ENCODE results near the gene STX8. TPM values are rescaled to one million over a fixed set of nuclear protein-coding genes. Genes with fewer than 3 reads are reported as not detected.

The STX8 gene
- total and polyA plus RNA-seq, 8 donors = 26.9 to 37.4 (median 32.3) TPM

- ATAC-seq = no peak
- FAIRE-seq = no peak
- intact Hi-C loops (cut with DNase I) = no loop called here
- peaks cover 0 to 6% (median 0%) of the 10 kb centered on the region in 3 donors for H3K4me1 ChIP-seq
- H3K9me3 ChIP-seq = no peaks in the 10 kb centered on the region
- peak in 2 of 6 donors; percentile 56 to 67 for DNase-seq
- no peak overlapping the region for H3K27ac ChIP-seq
- no peaks in the 10 kb centered on the region for H3K27me3 ChIP-seq
- no peaks in the 10 kb centered on the region for H3K36me3 ChIP-seq
- TF ChIP-seq, protein P1, sequence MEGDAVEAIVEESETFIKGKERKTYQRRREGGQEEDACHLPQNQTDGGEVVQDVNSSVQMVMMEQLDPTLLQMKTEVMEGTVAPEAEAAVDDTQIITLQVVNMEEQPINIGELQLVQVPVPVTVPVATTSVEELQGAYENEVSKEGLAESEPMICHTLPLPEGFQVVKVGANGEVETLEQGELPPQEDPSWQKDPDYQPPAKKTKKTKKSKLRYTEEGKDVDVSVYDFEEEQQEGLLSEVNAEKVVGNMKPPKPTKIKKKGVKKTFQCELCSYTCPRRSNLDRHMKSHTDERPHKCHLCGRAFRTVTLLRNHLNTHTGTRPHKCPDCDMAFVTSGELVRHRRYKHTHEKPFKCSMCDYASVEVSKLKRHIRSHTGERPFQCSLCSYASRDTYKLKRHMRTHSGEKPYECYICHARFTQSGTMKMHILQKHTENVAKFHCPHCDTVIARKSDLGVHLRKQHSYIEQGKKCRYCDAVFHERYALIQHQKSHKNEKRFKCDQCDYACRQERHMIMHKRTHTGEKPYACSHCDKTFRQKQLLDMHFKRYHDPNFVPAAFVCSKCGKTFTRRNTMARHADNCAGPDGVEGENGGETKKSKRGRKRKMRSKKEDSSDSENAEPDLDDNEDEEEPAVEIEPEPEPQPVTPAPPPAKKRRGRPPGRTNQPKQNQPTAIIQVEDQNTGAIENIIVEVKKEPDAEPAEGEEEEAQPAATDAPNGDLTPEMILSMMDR (IDR thresholded peaks at IDR 0.05) = no peak
- H3K4me3 ChIP-seq = no peak overlapping the region
- WGBS, 2 donors = 81 to 86% methylated on average over 18 to 23 of the region's 23 CpGs
Measured at GRCh38 chr17:9231449-9232154, 344.0 kb downstream of the STX8 start.

DNA sequence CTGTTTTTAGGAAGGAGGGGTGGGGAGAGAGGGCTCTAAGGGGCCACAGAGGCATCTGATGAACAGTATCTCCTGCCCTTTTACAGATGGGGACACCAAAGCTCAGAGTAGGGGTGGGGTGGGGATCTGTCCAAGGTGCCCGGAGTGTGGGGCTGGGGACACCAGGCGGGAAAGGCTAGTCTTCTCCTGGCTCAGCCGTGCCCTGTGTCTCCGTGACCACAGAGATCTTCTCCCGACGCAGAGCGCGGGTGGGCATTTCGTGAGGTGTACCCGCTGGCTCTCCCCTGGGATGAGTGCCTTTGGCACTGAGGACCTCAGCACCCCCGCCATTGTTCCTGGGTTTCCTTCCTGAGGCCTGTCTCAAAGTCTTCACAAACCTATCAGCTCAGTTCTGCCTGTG lies 344.8 kb downstream of the STX8 start:
- TF ChIP-seq, protein P1 (IDR thresholded peaks at IDR 0.05) = no peak
- H3K27ac ChIP-seq = no peak overlapping the region
- H3K4me3 ChIP-seq = no peak overlapping the region
- 86 to 94% methylated on average over 11 of the region's 11 CpGs for WGBS, 2 donors
- H3K9me3 ChIP-seq = no peaks in the 10 kb centered on the region
- peaks cover 0 to 6% (median 0%) of the 10 kb centered on the region in 3 donors for H3K4me1 ChIP-seq
- no peak for FAIRE-seq
- no peak for ATAC-seq
- H3K36me3 ChIP-seq = no peaks in the 10 kb centered on the region
- intact Hi-C loops (cut with DNase I) = no loop called here
- H3K27me3 ChIP-seq = no peaks in the 10 kb centered on the region
- peak in 1 of 6 donors; percentile 48 for DNase-seq

DNA sequence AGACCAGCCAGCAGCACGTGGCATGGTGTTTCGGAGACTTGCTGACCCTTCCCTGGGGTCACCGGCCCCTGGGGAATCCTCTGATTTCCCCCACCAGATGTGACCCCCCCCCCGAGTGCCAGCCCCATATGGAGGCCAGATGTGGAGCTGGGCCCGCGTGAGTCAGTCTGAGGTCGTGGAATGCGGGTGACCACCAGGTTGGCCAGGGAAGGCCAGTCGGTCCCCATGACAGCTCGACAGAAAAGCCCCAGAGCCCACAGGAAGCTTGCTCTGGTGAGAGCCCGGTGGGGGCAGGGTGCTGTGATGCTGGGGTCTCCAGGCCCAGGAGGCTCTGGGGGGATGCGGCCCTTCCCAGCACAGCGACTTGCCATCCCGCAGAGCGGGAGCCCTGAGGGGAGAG lies 345.3 kb downstream of the STX8 start:
- intact Hi-C loops (cut with DNase I) = no loop called here
- Histone ChIP-seq H3K27me3 (no peaks in the 10 kb centered on the region), H3K36me3 (no peaks in the 10 kb centered on the region), H3K27ac (no peak overlapping the region), H3K4me3 (no peak overlapping the region), H3K9me3 (no peaks in the 10 kb centered on the region), H3K4me1 (peaks cover 0 to 6% (median 0%) of the 10 kb centered on the region in 3 donors)
- peak in 1 of 6 donors; percentile 57 for DNase-seq
- no peak for FAIRE-seq
- TF ChIP-seq, protein P1 (IDR thresholded peaks at IDR 0.05) = no peak
- ATAC-seq = no peak
- 77 to 82% methylated on average over 11 to 15 of the region's 15 CpGs for WGBS, 2 donors

DNA sequence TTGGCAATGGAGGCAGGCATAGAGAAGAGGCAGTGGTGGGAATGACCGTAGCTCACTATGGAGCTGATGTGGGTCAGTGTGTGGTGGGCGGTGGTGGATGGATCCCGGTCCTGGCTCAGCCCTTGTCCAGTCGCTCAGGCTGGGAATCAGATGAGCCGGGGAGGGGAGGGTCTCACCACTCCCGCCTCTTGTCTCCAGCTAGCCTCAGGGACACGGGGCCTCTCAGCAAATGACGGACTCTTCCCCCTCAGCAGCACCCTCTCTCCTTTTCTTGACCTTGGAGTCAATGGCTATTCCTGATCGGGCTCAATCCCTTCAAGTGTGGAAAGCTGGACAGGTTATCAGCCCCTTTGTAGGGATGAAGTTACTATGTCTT lies 345.8 kb downstream of the STX8 start:
- no peaks in the 10 kb centered on the region for H3K27me3 ChIP-seq
- peaks cover 0 to 6% (median 0%) of the 10 kb centered on the region in 3 donors for H3K4me1 ChIP-seq
- WGBS, 2 donors = 73 to 81% methylated on average over 9 of the region's 9 CpGs
- DNase-seq (no peak), ATAC-seq (no peak), FAIRE-seq (no peak)
- intact Hi-C loops (cut with DNase I) = no loop called here
- TF ChIP-seq, protein P1 (IDR thresholded peaks at IDR 0.05) = no peak
- no peak overlapping the region for H3K27ac ChIP-seq
- no peaks in the 10 kb centered on the region for H3K36me3 ChIP-seq
- no peak overlapping the region for H3K4me3 ChIP-seq
- no peaks in the 10 kb centered on the region for H3K9me3 ChIP-seq

- Histone ChIP-seq H3K4me3 (no peak overlapping the region), H3K9me3 (no peaks in the 10 kb centered on the region), H3K36me3 (no peaks in the 10 kb centered on the region), H3K27ac (no peak overlapping the region), H3K27me3 (no peaks in the 10 kb centered on the region), H3K4me1 (peaks cover 0 to 6% (median 0%) of the 10 kb centered on the region in 3 donors)
- no peak for FAIRE-seq
- WGBS, 2 donors = 80 to 85% methylated on average over 20 of the region's 20 CpGs
- intact Hi-C loops (cut with DNase I) = no loop called here
- no peak for DNase-seq
- no peak for ATAC-seq
- TF ChIP-seq, protein P1 (IDR thresholded peaks at IDR 0.05) = no peak
Measured at GRCh38 chr17:9229160-9229825, 346.3 kb downstream of the STX8 start.
